K562 (cell line): ENCODE data around the gene CST1. TPM values are rescaled to one million over a fixed set of nuclear protein-coding genes. Genes with fewer than 3 reads are reported as not detected.

Source experiments
- E4F1 ChIP-seq: fragments of 250-450 bp; sonication (Bioruptor Pico); IDR thresholded peaks from 2 replicates; pipeline ENCODE4 v1.5.0; 2021; ENCODE audit warnings: mild to moderate bottlenecking, borderline replicate concordance
- HMGN3 ChIP-seq: IDR thresholded peaks from 2 replicates; pipeline ENCODE4 v1.6.1; 2011; ENCODE audit warnings: borderline replicate concordance, low read depth, mild to moderate bottlenecking, mixed read lengths, low read length; ENCODE audit not compliant: insufficient read length; ENCODE audit errors: extremely low read depth
- MITF ChIP-seq: IDR thresholded peaks from 2 replicates; pipeline ENCODE4 v1.6.1; 2014; ENCODE audit warnings: antibody characterized with exemption
- RREB1 ChIP-seq: fragments of 250-450 bp; sonication (Bioruptor Pico); IDR thresholded peaks from 2 replicates; pipeline ENCODE4 v1.4.0; 2020
- SREBF1 ChIP-seq: fragments of 150-350 bp; IDR thresholded peaks from 2 replicates; pipeline ENCODE4 v1.6.1; 2014; ENCODE audit warnings: antibody characterized with exemption, low read depth, low read length, borderline replicate concordance
- polyA plus RNA-seq, 8 experiments: library from polyadenylated mRNA; depleted of rRNA in 4 of 8; stranded (reverse) in 5 of 8; unstranded in 3 of 8; fragments of >200 nt; fragmentation: Nextera tagmentation in 2 of 8; fragmentation: Illumina TruSeq in 1 of 8; extraction: Ambion mirVana in 2 of 8; extraction: Trizol in 1 of 8; gene quantifications; 2 replicates each; pipeline versions ENCODE4 v1.2.1 to v1.2.3, GENCODE V29; 2011 to 2014; ENCODE audit warnings: inconsistent platforms in 1 of 8, missing spikeins in 1 of 8
- total RNA-seq, 7 experiments: library from RNA; depleted of rRNA in 6 of 7; stranded (reverse); fragments of >200 nt in 6 of 7; fragmentation: Illumina TruSeq in 2 of 7; extraction: Trizol in 2 of 7; gene quantifications; 2 replicates each; pipeline versions ENCODE4 v1.2.1 to v1.2.3, GENCODE V29; 2011 to 2021; ENCODE audit warnings: low replicate concordance in 1 of 7

Gene CST1
- total and polyA plus RNA-seq, 9 of the 15 experiments (the other 6 are each of a cell fraction or from before 2014, with no cell fraction given): not detected

- no peak for TF ChIP-seq MITF
- TF ChIP-seq SREBF1: no peak
- TF ChIP-seq E4F1 (CRISPR knock-in tag): no peak
- TF ChIP-seq HMGN3: no peak
- no peak for TF ChIP-seq RREB1 (CRISPR knock-in tag)
Measured at GRCh38 chr20:23773127-23773526, 22.4 kb upstream of the CST1 start (continued).
